ENCODE data around the gene CCDC92B. TPM values are rescaled to one million over a fixed set of nuclear protein-coding genes. Genes with fewer than 3 reads are reported as not detected.
A peak's percentile ranks its signal among the peaks of the same experiment; 100 is the strongest.

CCDC92B gene
- total and polyA plus RNA-seq, 2 of the 13 experiments (the other 11 are each of a cell fraction or from before 2014, with no cell fraction given) = not detected

GRCh38 chr17:2710803-2711607 is 38.4 kb downstream of the CCDC92B start (continued):
- TF ChIP-seq, protein P1, sequence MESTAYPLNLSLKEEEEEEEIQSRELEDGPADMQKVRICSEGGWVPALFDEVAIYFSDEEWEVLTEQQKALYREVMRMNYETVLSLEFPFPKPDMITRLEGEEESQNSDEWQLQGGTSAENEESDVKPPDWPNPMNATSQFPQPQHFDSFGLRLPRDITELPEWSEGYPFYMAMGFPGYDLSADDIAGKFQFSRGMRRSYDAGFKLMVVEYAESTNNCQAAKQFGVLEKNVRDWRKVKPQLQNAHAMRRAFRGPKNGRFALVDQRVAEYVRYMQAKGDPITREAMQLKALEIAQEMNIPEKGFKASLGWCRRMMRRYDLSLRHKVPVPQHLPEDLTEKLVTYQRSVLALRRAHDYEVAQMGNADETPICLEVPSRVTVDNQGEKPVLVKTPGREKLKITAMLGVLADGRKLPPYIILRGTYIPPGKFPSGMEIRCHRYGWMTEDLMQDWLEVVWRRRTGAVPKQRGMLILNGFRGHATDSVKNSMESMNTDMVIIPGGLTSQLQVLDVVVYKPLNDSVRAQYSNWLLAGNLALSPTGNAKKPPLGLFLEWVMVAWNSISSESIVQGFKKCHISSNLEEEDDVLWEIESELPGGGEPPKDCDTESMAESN (CRISPR knock-in tag; conservative IDR thresholded peaks at IDR 0.05) = peak; percentile 51; the same call in 1 of the 2 replicates
- TF ChIP-seq, protein P2, sequence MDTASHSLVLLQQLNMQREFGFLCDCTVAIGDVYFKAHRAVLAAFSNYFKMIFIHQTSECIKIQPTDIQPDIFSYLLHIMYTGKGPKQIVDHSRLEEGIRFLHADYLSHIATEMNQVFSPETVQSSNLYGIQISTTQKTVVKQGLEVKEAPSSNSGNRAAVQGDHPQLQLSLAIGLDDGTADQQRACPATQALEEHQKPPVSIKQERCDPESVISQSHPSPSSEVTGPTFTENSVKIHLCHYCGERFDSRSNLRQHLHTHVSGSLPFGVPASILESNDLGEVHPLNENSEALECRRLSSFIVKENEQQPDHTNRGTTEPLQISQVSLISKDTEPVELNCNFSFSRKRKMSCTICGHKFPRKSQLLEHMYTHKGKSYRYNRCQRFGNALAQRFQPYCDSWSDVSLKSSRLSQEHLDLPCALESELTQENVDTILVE (CRISPR knock-in tag; IDR thresholded peaks at IDR 0.05) = no peak
- TF ChIP-seq BCL6 (CRISPR knock-in tag; IDR thresholded peaks at IDR 0.05) (peak; percentile 6; the same call in 1 of the 2 replicates), MAZ (IDR thresholded peaks at IDR 0.05; ENCODE audit: borderline replicate concordance, low read depth, low read length) (no peak), MAZ (CRISPR knock-in tag; IDR thresholded peaks at IDR 0.05; ENCODE audit: low read depth) (peak; percentile 39; the same call in 1 of the 2 replicates), HNRNPL (IDR thresholded peaks at IDR 0.05; ENCODE audit: low read depth, low read length) (peak; percentile 69; the same call in 1 of the 2 replicates), ELF4 (CRISPR knock-in tag; IDR thresholded peaks at IDR 0.05; ENCODE audit: borderline replicate concordance) (0 out of 2 replicates have a peak, but pooled peaks have one; percentile 28), ZNF20 (CRISPR knock-in tag; IDR thresholded peaks at IDR 0.05) (0 out of 2 replicates have a peak, but pooled peaks have one; percentile 71), ZNF879 (CRISPR knock-in tag; IDR thresholded peaks at IDR 0.05) (peak; percentile 51; the same call in 1 of the 2 replicates), POLR2AphosphoS2 (IDR thresholded peaks at IDR 0.05; ENCODE audit: low read depth, low read length) (0 out of 2 replicates have a peak, but pooled peaks have one; percentile 33), POLR2G (IDR thresholded peaks at IDR 0.05; ENCODE audit: low read depth, low read length) (peak; percentile 81), MXD3 (CRISPR knock-in tag; IDR thresholded peaks at IDR 0.05) (peak; percentile 28)
- TF ChIP-seq, protein P3, sequence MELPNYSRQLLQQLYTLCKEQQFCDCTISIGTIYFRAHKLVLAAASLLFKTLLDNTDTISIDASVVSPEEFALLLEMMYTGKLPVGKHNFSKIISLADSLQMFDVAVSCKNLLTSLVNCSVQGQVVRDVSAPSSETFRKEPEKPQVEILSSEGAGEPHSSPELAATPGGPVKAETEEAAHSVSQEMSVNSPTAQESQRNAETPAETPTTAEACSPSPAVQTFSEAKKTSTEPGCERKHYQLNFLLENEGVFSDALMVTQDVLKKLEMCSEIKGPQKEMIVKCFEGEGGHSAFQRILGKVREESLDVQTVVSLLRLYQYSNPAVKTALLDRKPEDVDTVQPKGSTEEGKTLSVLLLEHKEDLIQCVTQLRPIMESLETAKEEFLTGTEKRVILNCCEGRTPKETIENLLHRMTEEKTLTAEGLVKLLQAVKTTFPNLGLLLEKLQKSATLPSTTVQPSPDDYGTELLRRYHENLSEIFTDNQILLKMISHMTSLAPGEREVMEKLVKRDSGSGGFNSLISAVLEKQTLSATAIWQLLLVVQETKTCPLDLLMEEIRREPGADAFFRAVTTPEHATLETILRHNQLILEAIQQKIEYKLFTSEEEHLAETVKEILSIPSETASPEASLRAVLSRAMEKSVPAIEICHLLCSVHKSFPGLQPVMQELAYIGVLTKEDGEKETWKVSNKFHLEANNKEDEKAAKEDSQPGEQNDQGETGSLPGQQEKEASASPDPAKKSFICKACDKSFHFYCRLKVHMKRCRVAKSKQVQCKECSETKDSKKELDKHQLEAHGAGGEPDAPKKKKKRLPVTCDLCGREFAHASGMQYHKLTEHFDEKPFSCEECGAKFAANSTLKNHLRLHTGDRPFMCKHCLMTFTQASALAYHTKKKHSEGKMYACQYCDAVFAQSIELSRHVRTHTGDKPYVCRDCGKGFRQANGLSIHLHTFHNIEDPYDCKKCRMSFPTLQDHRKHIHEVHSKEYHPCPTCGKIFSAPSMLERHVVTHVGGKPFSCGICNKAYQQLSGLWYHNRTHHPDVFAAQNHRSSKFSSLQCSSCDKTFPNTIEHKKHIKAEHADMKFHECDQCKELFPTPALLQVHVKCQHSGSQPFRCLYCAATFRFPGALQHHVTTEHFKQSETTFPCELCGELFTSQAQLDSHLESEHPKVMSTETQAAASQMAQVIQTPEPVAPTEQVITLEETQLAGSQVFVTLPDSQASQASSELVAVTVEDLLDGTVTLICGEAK (IDR thresholded peaks at IDR 0.05) = no peak
- TF ChIP-seq, protein P3 (CRISPR knock-in tag; IDR thresholded peaks at IDR 0.05) = peak; percentile 52; the same call in 1 of the 2 replicates
